Motor neuron (in vitro differentiated cells): ENCODE results near the gene HHIP. TPM values are rescaled to one million over a fixed set of nuclear protein-coding genes. Genes with fewer than 3 reads are reported as not detected.
A peak's percentile ranks its signal among the peaks of the same experiment; 100 is the strongest.

Experiments used
- ATAC-seq, 8 experiments: fragments of 200-7000 bp; cut with Tn5 transposase; replicated peaks in 6 of 8; 2 replicates each; pipeline ENCODE4 v1.8.0; 2021; ENCODE audit warnings: mild to moderate bottlenecking in 8 of 8, moderate library complexity in 8 of 8
- H3K27ac ChIP-seq, 2 donors: fragments of 250-450 bp; sonication (Bioruptor Pico); 2 replicates each; pipeline ENCODE4 v1.9.0; 2021; ENCODE audit warnings: antibody characterized with exemption in 2 of 2, mild to moderate bottlenecking in 2 of 2, moderate library complexity in 1 of 2
- H3K4me1 ChIP-seq, 2 donors: fragments of 250-450 bp; sonication (Bioruptor Pico); replicated peaks in 1 of 2; 2 replicates each; pipeline ENCODE4 v1.6.1; 2021; ENCODE audit warnings: antibody characterized with exemption in 2 of 2, mild to moderate bottlenecking in 2 of 2, moderate library complexity in 1 of 2
- H3K4me3 ChIP-seq, 5 donors: fragments of 250-450 bp; sonication (Bioruptor Pico); 2 replicates each; pipeline ENCODE4 v1.9.0; 2021; ENCODE audit warnings: antibody characterized with exemption in 5 of 5, mild to moderate bottlenecking in 5 of 5, moderate library complexity in 4 of 5
- WGBS, 10 experiments: fragments of 450-650 bp; shearing (Covaris generic); methylation state at CpG; one replicate each; pipeline ENCODE4 v1.0.0; 2022; 5-methylcytosine and 5-hydroxymethylcytosine counted together
- in situ Hi-C, 9 experiments: fragments of 400-800 bp; cut with MboI; loops; one replicate each; pipeline ENCODE4 v1.15.0; 2021; ENCODE audit warnings: low sequenced_read_pairs in 9 of 9, low pct_unique_long_range_greater_than_20kb in 2 of 9; ENCODE audit not compliant: unreplicated experiment in 9 of 9
- total RNA-seq, 8 experiments: library from RNA; unstranded; fragments of 300-600 nt; gene quantifications; 2 replicates each; pipeline versions ENCODE4 v1.2.3 to v1.2.4, GENCODE V29; 2022

The HHIP gene
- total RNA-seq, 8 experiments from 2014 or later: 0.25 to 7.8 (median 3.7) TPM

GRCh38 chr4:144659447-144659846, 13.5 kb downstream of the HHIP start:
- no peak for ATAC-seq
- H3K27ac ChIP-seq: no peak overlapping the region
- WGBS, 10 experiments: 0 to 100% (median 86%) methylated on average over 1 to 5 of the region's 5 CpGs; no CpG with 5 or more reads in 2 of the 10 experiments
- in situ Hi-C loops: no loop called here
- peaks cover 0 to under 1% of the 10 kb centered on the region in 2 donors for H3K4me1 ChIP-seq
- no peak overlapping the region for H3K4me3 ChIP-seq

- no peak for ATAC-seq
- WGBS, 10 experiments: 32 to 100% (median 70%) methylated on average over 1 to 7 of the region's 7 CpGs
- H3K27ac ChIP-seq: no peak overlapping the region
- in situ Hi-C loops: no loop called here
- H3K4me1 ChIP-seq: no peaks in the 10 kb centered on the region
- H3K4me3 ChIP-seq: no peak overlapping the region
Measured at GRCh38 chr4:144663834-144664475, 18.0 kb downstream of the HHIP start.

GRCh38 chr4:144666539-144667175, 20.7 kb downstream of the HHIP start:
- no peak overlapping the region for H3K27ac ChIP-seq
- 86 to 100% (median 100%) methylated on average over 1 to 2 of the region's 2 CpGs; no CpG with 5 or more reads in 2 of the 10 experiments for WGBS, 10 experiments

GRCh38 chr4:144667500-144667899, 21.5 kb downstream of the HHIP start:
- 30 to 100% (median 71%) methylated on average over 1 to 2 of the region's 2 CpGs; no CpG with 5 or more reads in 2 of the 10 experiments for WGBS, 10 experiments
- in situ Hi-C loops: no loop called here

More at GRCh38 chr4:144666539-144667175, 20.7 kb downstream of the HHIP start:
- H3K4me3 ChIP-seq: no peak overlapping the region
- in situ Hi-C loops: no loop called here
- peak in 3 of 8 experiments; percentile 42 to 99 (median 93) for ATAC-seq
- H3K4me1 ChIP-seq: no peaks in the 10 kb centered on the region

GRCh38 chr4:144670776-144671175, 24.8 kb downstream of the HHIP start:
- in situ Hi-C loops: no loop called here
- ATAC-seq: no peak
- WGBS, 10 experiments: 32 to 90% (median 64%) methylated on average over 2 to 5 of the region's 5 CpGs; no CpG with 5 or more reads in 1 of the 10 experiments
- Histone ChIP-seq H3K27ac (no peak overlapping the region), H3K4me1 (no peaks in the 10 kb centered on the region), H3K4me3 (no peak overlapping the region)

More at GRCh38 chr4:144667500-144667899, 21.5 kb downstream of the HHIP start:
- no peak overlapping the region for H3K4me3 ChIP-seq
- no peaks in the 10 kb centered on the region for H3K4me1 ChIP-seq
- no peak for ATAC-seq
- no peak overlapping the region for H3K27ac ChIP-seq

- Histone ChIP-seq H3K4me1 (no peaks in the 10 kb centered on the region), H3K27ac (no peak overlapping the region), H3K4me3 (no peak overlapping the region)
- no peak for ATAC-seq
- in situ Hi-C loops: no loop called here
- WGBS, 10 experiments: 13 to 100% (median 50%) methylated on average over 1 of the region's 1 CpG; no CpG with 5 or more reads in 4 of the 10 experiments
Measured at GRCh38 chr4:144674711-144675110, 28.8 kb downstream of the HHIP start.

- in situ Hi-C loops: no loop called here
- WGBS, 10 experiments: 9 to 97% (median 64%) methylated on average over 1 to 3 of the region's 3 CpGs; no CpG with 5 or more reads in 1 of the 10 experiments
- Histone ChIP-seq H3K4me3 (no peak overlapping the region), H3K4me1 (peaks cover 0 to 1% of the 10 kb centered on the region in 2 donors), H3K27ac (no peak overlapping the region)
- no peak for ATAC-seq
Measured at GRCh38 chr4:144681806-144682205, 35.9 kb downstream of the HHIP start.

- Histone ChIP-seq H3K27ac (no peak overlapping the region), H3K4me1 (peaks cover 0 to 8% of the 10 kb centered on the region in 2 donors), H3K4me3 (no peak overlapping the region)
- ATAC-seq: no peak
- in situ Hi-C loops: no loop called here
- 60 to 100% (median 89%) methylated on average over 1 to 8 of the region's 8 CpGs for WGBS, 10 experiments
Measured at GRCh38 chr4:144683516-144683915, 37.6 kb downstream of the HHIP start.

GRCh38 chr4:144685911-144686310, 40.0 kb downstream of the HHIP start:
- no peak overlapping the region for H3K4me3 ChIP-seq
- H3K27ac ChIP-seq: no peak overlapping the region
- 50 to 100% (median 85%) methylated on average over 1 to 3 of the region's 3 CpGs; no CpG with 5 or more reads in 1 of the 10 experiments for WGBS, 10 experiments
- H3K4me1 ChIP-seq: peaks cover 0 to 8% of the 10 kb centered on the region in 2 donors
- no peak for ATAC-seq
- in situ Hi-C loops: no loop called here

GRCh38 chr4:144686921-144687320, 41.0 kb downstream of the HHIP start:
- H3K27ac ChIP-seq: no peak overlapping the region
- peaks cover 0 to 8% of the 10 kb centered on the region in 2 donors for H3K4me1 ChIP-seq
- 19 to 100% (median 73%) methylated on average over 1 to 2 of the region's 2 CpGs; no CpG with 5 or more reads in 1 of the 10 experiments for WGBS, 10 experiments
- H3K4me3 ChIP-seq: no peak overlapping the region
- in situ Hi-C loops: no loop called here
- ATAC-seq: peak in 5 of 8 experiments; percentile 68 to 96 (median 90)

GRCh38 chr4:144687466-144687865, 41.5 kb downstream of the HHIP start:
- Histone ChIP-seq H3K4me3 (no peak overlapping the region), H3K4me1 (peaks cover 0 to 8% of the 10 kb centered on the region in 2 donors), H3K27ac (no peak overlapping the region)
- no peak for ATAC-seq
- in situ Hi-C loops: no loop called here
- 0 to 100% (median 96%) methylated on average over 1 of the region's 1 CpG; no CpG with 5 or more reads in 2 of the 10 experiments for WGBS, 10 experiments

GRCh38 chr4:144688035-144688569, 42.1 kb downstream of the HHIP start:
- Histone ChIP-seq H3K4me3 (no peak overlapping the region), H3K27ac (no peak overlapping the region), H3K4me1 (peaks cover 0 to 8% of the 10 kb centered on the region in 2 donors)
- ATAC-seq: no peak
- in situ Hi-C loops: no loop called here
- 0 to 100% (median 80%) methylated on average over 1 to 3 of the region's 3 CpGs; no CpG with 5 or more reads in 1 of the 10 experiments for WGBS, 10 experiments

- Histone ChIP-seq H3K4me1 (peaks cover 0 to 8% of the 10 kb centered on the region in 2 donors), H3K4me3 (no peak overlapping the region), H3K27ac (no peak overlapping the region)
- in situ Hi-C loops: no loop called here
- 44 to 100% (median 95%) methylated on average over 1 to 2 of the region's 2 CpGs; no CpG with 5 or more reads in 1 of the 10 experiments for WGBS, 10 experiments
- ATAC-seq: no peak
Measured at GRCh38 chr4:144689125-144689524, 43.2 kb downstream of the HHIP start.
